Measurements from ENCODE around the gene HELZ.
"Not testable (repeated sequence)": the region's sequence is repeated elsewhere in the genome, so short reads cannot be mapped to it uniquely, and the experiment has no call there.

Gene HELZ

DNA sequence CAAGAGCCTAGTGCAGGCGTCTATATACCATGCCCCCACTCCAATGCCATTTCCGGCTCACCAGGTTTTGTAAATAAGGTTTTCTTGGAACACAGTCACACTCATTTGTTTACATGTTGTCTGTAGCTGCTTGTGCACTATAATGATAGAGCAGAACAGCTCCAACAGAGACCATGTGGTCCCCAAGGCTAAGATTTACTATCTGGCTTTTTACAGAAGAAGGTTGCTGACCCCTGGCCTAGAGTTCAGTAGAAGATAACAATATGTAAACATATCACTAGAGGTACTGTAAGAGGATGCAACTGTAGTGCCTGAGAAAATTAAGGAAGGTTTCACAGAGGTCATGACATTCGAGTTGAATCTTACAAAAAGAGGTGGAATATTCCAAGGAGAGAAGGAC lies 134.4 kb downstream of the HELZ start:
- no peak for DNase-seq

GRCh38 chr17:67109111-67109510 lies 135.9 kb downstream of the HELZ start:
- DNase-seq = no peak

DNA sequence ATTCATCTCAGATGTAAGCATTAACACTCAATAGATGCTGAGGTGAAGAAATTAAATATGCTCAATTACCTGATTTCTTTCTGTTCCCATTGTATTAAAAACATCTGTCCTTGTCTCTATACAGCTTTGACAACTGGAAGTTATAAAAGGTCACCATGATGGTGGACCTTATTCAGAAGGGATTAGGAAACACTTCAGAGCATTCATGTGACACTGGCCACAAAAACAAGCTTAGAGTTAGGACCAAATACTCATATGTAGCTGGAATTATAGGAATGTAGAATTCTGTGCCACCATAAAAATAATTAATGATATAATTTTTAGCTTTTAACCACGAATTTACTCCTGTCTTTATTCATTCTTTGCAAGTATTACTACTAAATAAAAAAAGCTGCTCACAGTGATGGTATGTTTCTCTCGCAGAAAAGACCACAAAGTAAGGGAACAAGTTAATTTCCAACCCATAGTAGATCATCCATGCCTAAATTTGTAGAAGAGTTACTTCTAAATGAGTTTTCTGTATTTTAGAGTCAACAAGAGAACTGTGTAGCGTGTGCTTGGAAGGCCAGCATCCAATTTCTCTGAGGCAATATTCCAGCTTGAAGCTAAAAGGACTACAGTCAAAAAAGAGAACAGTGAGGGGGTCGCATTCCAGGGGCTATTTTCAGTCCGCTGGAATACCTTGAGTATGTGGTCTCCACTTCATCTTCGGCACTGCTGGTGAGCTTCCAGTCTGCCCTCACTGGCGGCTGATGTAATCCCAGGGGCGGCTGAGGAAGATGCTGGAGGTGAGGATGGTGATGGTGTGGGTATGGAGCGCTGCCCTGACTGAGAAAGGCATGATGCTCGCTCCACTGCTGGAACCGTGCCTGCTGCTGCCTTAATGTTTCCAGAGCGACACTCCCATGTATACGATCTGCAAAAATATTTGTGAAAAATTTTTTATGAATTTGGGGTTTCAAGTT lies 136.9 kb downstream of the HELZ start:
- no peak for DNase-seq

GRCh38 chr17:67107171-67107570 lies 137.8 kb downstream of the HELZ start:
- DNase-seq = no peak

DNA sequence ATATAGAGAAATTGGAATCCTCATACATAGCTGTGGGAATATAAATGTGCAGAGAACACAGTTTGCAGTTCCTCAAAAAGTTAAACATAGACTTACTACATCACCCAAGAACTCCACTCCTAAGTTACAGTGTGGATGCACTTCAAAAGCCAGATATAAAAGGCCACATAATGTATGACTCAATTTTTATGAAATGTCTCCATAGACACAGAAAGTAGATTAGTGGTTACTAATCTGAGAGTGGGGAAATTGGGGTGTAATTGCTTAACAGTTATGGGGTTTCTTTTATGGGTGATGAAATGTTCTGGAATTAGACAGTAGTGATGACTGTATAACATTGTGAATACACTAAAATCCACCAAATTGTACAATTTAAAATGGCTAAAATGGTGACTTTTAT lies 139.8 kb downstream of the HELZ start:
- DNase-seq = no peak

- not testable (repeated sequence) for DNase-seq
Measured at GRCh38 chr17:67104641-67105040, 140.4 kb downstream of the HELZ start.

GRCh38 chr17:67098006-67098405 lies 147.0 kb downstream of the HELZ start:
- DNase-seq = no peak

- DNase-seq = no peak
Measured at GRCh38 chr17:67096609-67097008, 148.4 kb downstream of the HELZ start.

- DNase-seq = no peak
Measured at GRCh38 chr17:67095803-67096202, 149.2 kb downstream of the HELZ start.

DNA sequence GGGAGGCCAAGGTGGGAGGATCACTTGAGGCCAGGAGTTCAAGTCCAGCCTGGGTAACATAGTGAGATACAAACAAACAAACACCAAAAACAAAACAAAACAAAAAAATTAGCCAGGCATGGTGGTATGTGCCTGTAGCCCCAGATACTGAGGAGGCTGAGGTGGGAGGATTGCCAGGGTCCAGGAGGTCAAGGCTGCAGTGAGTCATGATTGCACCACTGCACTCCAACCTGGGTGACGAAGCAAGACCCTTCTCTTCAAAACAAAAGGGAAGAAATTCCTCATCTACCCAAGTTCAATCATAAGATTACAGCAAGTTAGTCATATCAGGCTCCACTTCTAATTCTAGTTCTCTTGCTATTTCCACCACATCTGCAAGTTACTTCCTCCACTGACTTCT lies 149.7 kb downstream of the HELZ start:
- DNase-seq = not testable (repeated sequence)

DNA sequence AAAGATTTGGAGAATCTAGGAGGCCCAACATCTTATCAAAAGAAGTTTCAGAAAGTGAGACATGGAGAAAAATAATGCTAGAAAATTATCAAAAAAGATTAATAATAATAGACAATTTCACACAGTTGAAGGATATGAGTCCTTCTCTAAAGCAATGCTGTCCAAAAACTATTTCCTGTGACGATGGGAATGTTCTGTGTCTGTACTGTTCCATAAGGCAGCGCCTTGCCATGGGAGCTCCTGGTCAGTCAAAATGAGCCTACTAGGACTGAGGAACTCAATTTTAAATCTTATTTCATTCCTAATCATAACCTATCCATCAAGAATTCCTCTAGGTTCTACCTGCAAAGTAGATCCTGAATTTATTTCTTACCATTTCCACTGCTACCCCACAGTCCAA lies 151.6 kb downstream of the HELZ start:
- DNase-seq = no peak

- DNase-seq = not testable (repeated sequence)
Measured at GRCh38 chr17:67092710-67093109, 152.3 kb downstream of the HELZ start.

- DNase-seq = no peak
Measured at GRCh38 chr17:67092291-67092690, 152.7 kb downstream of the HELZ start.

DNA sequence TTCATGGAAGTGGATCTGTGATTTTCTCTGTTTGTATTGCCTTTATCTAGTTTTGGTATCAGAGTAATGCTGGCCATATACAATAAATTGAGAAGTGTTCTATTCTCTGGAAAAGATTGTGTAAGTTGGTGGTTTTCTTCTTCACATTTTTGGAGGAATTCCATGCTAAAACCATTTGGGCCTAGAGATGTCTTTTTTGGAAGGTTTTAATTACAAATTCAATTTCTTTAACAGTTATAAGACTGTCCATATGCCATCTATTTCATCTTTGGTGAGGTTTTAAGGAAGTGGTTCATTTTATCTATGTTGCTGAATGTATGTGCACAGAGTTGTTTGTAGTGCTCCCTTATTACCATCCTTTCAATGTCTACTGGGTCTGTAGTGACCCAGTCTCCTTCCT lies 154.7 kb downstream of the HELZ start:
- no peak for DNase-seq

DNA sequence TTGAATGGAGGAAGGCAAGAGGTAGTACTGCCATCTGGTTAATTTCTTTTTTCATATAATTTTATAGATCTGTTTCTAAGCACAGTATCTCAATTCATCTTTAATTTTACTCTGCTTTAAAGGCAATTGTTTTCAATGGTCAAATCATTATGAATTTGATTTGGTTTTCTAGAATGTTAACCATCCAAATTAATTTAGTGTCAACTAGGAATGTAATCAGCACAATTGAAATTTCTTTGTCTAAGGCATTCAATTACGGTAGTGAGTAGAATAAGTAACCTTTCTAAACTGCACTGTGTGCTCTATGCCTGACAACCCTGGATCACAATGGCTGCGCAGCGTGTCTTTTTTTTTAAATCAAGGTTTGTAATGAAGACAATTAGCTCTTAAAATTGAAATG lies 156.4 kb downstream of the HELZ start:
- DNase-seq = no peak

DNA sequence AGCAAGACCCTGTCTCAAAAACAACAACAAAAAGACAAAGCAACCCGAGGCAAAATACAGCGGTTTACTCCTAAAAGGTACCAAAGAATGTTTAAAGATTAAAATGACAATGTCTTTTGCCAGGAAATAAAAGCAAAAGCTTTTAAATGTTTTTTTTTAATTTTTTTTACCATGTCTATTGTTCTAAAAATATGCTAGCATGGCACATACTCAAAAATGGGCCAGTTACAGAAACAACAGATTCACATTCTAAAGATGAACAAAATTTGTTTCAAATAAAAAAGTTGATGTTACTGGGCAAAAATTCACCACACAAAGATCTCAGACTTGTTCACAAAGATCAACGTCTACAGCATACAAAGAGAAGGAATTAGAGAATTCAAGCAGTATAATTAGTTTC lies 159.6 kb downstream of the HELZ start:
- DNase-seq = no peak

DNA sequence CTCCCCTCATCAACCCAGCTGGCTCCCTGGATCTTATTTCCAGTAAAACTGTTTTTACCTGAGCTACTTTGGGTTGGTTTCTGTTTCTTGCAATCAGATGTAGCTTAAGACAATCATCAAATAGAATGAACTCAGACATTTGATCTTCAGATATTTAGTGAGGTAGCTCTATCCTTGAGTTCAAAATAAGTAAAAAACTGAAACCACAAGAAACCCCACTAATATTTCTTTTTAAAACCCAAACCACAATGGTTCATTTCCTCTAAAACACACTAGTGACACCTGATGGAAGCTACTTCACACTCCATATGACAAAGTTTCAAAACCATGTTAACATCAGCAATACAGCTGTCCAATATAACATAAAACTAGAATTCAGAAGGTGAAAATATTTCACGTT lies 162.9 kb downstream of the HELZ start:
- DNase-seq = no peak

DNA sequence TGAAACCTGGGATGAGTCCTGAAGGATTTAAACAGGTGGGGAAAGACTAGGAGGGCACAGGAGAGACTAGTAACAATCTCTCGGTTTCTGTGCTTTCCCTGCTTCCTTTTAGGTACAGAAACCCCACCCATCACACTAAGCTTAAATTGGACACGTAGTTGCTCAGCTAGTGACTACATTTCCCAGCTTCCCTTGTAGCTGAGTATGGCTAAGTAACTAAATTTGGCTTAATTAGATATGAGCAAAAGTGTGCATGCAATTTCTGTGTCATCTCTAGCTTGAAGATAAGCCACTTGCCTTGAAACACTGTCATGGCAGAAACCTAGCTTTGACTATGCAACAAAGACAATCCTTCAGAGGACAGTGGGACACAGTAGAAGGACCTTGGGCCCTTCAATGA lies 164.2 kb downstream of the HELZ start:
- no peak for DNase-seq

- DNase-seq = no peak
Measured at GRCh38 chr17:67079491-67079890, 165.5 kb downstream of the HELZ start.

DNA sequence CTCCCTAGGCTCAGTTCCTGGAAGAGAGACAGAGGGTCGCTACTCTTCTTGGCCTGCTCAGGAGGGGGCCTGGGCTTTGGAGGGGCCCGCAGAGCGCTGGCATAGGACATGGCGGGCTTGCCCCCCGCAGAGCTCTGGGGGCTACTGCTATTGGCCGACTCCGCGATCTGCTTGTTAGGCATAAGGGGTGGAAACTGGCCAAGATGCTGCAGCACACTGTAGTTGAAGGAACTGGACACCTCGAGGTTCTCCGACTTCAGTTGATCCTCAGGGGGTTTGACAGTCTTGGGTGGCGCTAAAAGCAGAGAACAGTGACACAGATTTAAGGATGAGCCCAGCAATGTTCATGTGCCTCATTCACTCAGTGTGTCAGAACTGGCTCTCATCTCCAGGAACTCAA lies 166.7 kb downstream of the HELZ start:
- no peak for DNase-seq

DNA sequence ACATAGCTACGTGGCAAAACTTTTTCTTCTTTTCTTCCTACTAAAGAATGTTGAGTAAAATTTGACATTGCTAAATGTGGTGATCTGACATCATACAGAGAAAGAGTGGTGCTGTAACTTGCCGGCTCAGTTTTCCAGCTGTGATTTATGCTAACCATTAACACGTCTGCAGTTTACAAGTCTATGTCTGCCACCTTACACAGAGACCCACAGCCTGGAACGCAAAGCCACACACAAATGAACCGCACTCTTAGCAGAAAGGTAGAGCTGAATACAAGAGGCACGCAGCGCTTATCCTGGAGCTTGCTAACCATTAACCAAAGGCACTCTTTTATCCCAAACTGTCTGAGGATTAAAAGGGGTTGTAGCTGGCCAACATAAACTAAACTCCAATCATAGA lies 168.7 kb downstream of the HELZ start:
- DNase-seq = no peak

- no peak for DNase-seq
Measured at GRCh38 chr17:67074781-67075180, 170.2 kb downstream of the HELZ start.

DNA sequence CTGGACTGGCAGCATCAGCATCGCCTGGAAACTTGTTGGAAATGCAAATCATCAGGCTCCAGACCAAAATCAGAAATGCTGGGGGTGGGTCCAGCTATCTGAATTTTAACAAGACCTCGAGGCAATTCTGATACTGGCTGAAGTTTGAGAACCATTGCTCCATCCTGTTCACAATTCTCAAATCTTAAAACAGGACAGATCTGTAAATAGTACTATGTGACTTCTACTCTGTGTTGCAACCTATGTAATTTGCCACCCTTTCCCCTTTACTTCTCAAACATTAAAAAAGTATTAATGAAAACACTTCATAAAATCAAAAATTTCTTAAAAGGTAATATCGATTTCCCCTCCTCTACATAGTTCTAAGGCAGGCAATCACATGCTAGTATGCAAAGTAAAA lies 172.1 kb downstream of the HELZ start:
- DNase-seq = no peak

GRCh38 chr17:67071595-67071994 lies 173.4 kb downstream of the HELZ start:
- no peak for DNase-seq

DNA sequence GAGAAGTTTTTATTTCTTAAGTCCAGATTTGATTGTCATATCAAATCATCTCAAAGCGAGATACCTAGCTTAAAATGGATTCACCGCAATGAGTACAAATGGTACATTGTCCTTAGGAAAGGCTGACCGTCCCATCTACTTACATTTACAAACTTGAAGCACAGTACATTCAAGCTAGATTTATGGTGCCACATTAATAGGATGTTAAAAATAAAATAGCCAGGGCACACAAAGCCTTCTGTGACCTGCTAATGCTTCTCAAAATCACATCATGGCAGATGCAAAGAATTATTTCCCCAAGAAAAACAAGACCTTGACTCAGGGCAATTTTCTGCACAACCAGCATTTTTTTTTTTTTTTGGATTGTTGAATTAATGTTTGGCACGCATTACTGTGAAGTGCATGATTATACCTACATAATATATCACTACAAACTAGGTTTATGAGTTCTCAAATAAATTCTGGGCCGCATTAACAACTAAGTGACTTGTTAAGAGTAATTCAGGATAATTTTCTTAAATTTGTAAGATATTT lies 175.3 kb downstream of the HELZ start:
- no peak for DNase-seq
